IMR-90 (cell line): ENCODE data around the gene PLEKHF1. TPM values are rescaled to one million over a fixed set of nuclear protein-coding genes. Genes with fewer than 3 reads are reported as not detected.

Experiments used
- ATAC-seq: fragments of 200-7000 bp; cut with Tn5 transposase; 2 replicates; pipeline ENCODE4 v1.9.1; 2020; ENCODE audit warnings: low read depth, mild to moderate bottlenecking, moderate library complexity
- BruUV-seq: library from RNA; stranded (reverse); fragments of 400-500 nt; replicated peaks from 2 replicates; lab custom pipeline; 2021; lab: Mats Ljungman, UMichigan
- CTCF ChIA-PET: fragments of 300-600 bp; formaldehyde crosslinking; extraction: SDS; loops from one replicate; lab custom pipeline; 2021; ENCODE audit warnings: antibody characterized with exemption; lab: Yijun Ruan, JAX
- POLR2A ChIA-PET: fragments of 300-600 bp; sonication (Branson Sonifier 250); formaldehyde crosslinking; loops from one replicate; lab custom pipeline; 2022; ENCODE audit warnings: antibody characterized with exemption; ENCODE audit not compliant: unreplicated experiment; lab: Charles Lee
- DNase-seq: peaks from one replicate; pipeline ENCODE4 v3.0.0; 2013
- H2AFZ ChIP-seq: replicated peaks from 2 replicates; pipeline ENCODE3; 2013; ENCODE audit warnings: low read length, mild to moderate bottlenecking; ENCODE audit not compliant: poor library complexity
- H2AK5ac ChIP-seq: 2 replicates; pipeline ENCODE4 v1.6.1; 2013; ENCODE audit warnings: low read depth, low read length, inconsistent platforms
- H2AK9ac ChIP-seq: replicated peaks from 2 replicates; pipeline ENCODE3; 2013; ENCODE audit warnings: mild to moderate bottlenecking, low read depth, low read length, moderate library complexity; ENCODE audit not compliant: poor library complexity
- H2BK120ac ChIP-seq: 2 replicates; pipeline ENCODE4 v1.6.1; 2013; ENCODE audit warnings: low read depth, low read length, inconsistent platforms
- H2BK15ac ChIP-seq: 3 replicates; pipeline ENCODE4 v1.6.1; 2013; ENCODE audit warnings: low read depth, low read length, inconsistent platforms
- H2BK20ac ChIP-seq: 2 replicates; pipeline ENCODE4 v1.6.1; 2013; ENCODE audit warnings: low read depth, mild to moderate bottlenecking, inconsistent platforms, low read length, moderate library complexity
- H2BK5ac ChIP-seq: 2 replicates; pipeline ENCODE4 v1.6.1; 2013; ENCODE audit warnings: mild to moderate bottlenecking, low read depth, low read length, inconsistent platforms; ENCODE audit not compliant: poor library complexity, severe bottlenecking
- H3K14ac ChIP-seq: replicated peaks from 2 replicates; pipeline ENCODE4 v1.6.1; 2013; ENCODE audit warnings: low read depth, low read length, inconsistent platforms
- H3K18ac ChIP-seq: 2 replicates; pipeline ENCODE4 v1.6.1; 2013; ENCODE audit warnings: low read depth, low read length, control low read depth
- H3K23ac ChIP-seq: 2 replicates; pipeline ENCODE4 v1.6.1; 2013; ENCODE audit warnings: low read depth, low read length, inconsistent platforms
- H3K27ac ChIP-seq: 2 replicates; pipeline ENCODE4 v1.5.1; 2013; ENCODE audit warnings: mild to moderate bottlenecking, control low read depth, low read length; ENCODE audit not compliant: insufficient read depth
- H3K27me3 ChIP-seq: 2 replicates; pipeline ENCODE4 v1.6.1; 2013; ENCODE audit warnings: low read length; ENCODE audit not compliant: control insufficient read depth, insufficient read depth
- H3K36me3 ChIP-seq: 2 replicates; pipeline ENCODE4 v1.6.1; 2013; ENCODE audit warnings: low read length, mixed read lengths; ENCODE audit not compliant: control insufficient read depth, insufficient read depth
- H3K4ac ChIP-seq: 2 replicates; pipeline ENCODE4 v1.6.1; 2013; ENCODE audit warnings: low read depth, low read length, inconsistent platforms
- H3K4me1 ChIP-seq: 2 replicates; pipeline ENCODE4 v1.6.1; 2013; ENCODE audit warnings: low read length, mixed read lengths; ENCODE audit not compliant: control insufficient read depth, insufficient read depth
- H3K4me2 ChIP-seq: 2 replicates; pipeline ENCODE4 v1.6.1; 2013; ENCODE audit warnings: low read depth, mild to moderate bottlenecking, control low read depth, low read length, moderate library complexity
- H3K4me3 ChIP-seq: 2 replicates; pipeline ENCODE4 v1.5.1; 2013; ENCODE audit warnings: low read depth, mild to moderate bottlenecking, control low read depth, low read length, moderate library complexity; ENCODE audit not compliant: insufficient read depth
- H3K56ac ChIP-seq: 2 replicates; pipeline ENCODE4 v1.6.1; 2013; ENCODE audit warnings: low read length, inconsistent platforms; ENCODE audit not compliant: insufficient read depth; ENCODE audit errors: extremely low read depth
- H3K79me1 ChIP-seq, 2 experiments: 2 replicates each; pipeline ENCODE4 v1.6.1; 2013; ENCODE audit warnings: low read length in 2 of 2, inconsistent platforms in 1 of 2, low read depth in 1 of 2
- H3K9ac ChIP-seq: 2 replicates; pipeline ENCODE4 v1.6.1; 2013; ENCODE audit warnings: low read depth, low read length, control low read depth
- H3K9me1 ChIP-seq: 2 replicates; pipeline ENCODE4 v1.6.1; 2013; ENCODE audit warnings: low read length, inconsistent platforms; ENCODE audit not compliant: insufficient read depth
- H3K9me3 ChIP-seq: 2 replicates; pipeline ENCODE4 v1.6.1; 2013; ENCODE audit warnings: low read length; ENCODE audit not compliant: control insufficient read depth, insufficient read depth
- H4K20me1 ChIP-seq: 2 replicates; pipeline ENCODE4 v1.6.1; 2013; ENCODE audit warnings: low read length, inconsistent platforms; ENCODE audit not compliant: insufficient read depth
- H4K5ac ChIP-seq: 2 replicates; pipeline ENCODE4 v1.6.1; 2013; ENCODE audit warnings: mild to moderate bottlenecking, low read depth, low read length, control low read depth
- H4K8ac ChIP-seq, 2 experiments: 2 replicates each; pipeline ENCODE4 v1.6.1; 2013; ENCODE audit warnings: low read depth in 2 of 2, low read length in 2 of 2, control low read depth in 1 of 2, inconsistent platforms in 1 of 2
- H4K91ac ChIP-seq: 2 replicates; pipeline ENCODE4 v1.6.1; 2013; ENCODE audit warnings: low read depth, low read length, inconsistent platforms; ENCODE audit not compliant: insufficient read depth
- BHLHE40 ChIP-seq: fragments of 150-350 bp; IDR thresholded peaks from 2 replicates; pipeline ENCODE4 v1.6.1; 2016; ENCODE audit warnings: mild to moderate bottlenecking, low read depth, low read length
- CEBPB ChIP-seq: IDR thresholded peaks from 2 replicates; pipeline ENCODE4 v1.6.1; 2012; ENCODE audit warnings: low read depth, low read length, improper control_type of control experiment
- CHD1 ChIP-seq: IDR thresholded peaks from 2 replicates; pipeline ENCODE4 v1.6.1; 2012; ENCODE audit warnings: low read depth, low read length, improper control_type of control experiment
- CTCF ChIP-seq: conservative IDR thresholded peaks from 2 replicates; pipeline ENCODE4 v1.5.1; 2012; ENCODE audit warnings: mild to moderate bottlenecking, low read depth, low read length, improper control_type of control experiment
- ELK1 ChIP-seq: fragments of 150-350 bp; IDR thresholded peaks from 2 replicates; pipeline ENCODE4 v1.6.1; 2016; ENCODE audit warnings: low read depth, mild to moderate bottlenecking, low read length, moderate library complexity, borderline replicate concordance
- FOS ChIP-seq: fragments of 150-350 bp; IDR thresholded peaks from 2 replicates; pipeline ENCODE4 v1.6.1; 2016; ENCODE audit warnings: low read depth, low read length
- MAFK ChIP-seq: IDR thresholded peaks from 2 replicates; pipeline ENCODE4 v1.6.1; 2012; ENCODE audit warnings: low read depth, low read length, improper control_type of control experiment
- MAZ ChIP-seq: IDR thresholded peaks from 2 replicates; pipeline ENCODE4 v1.6.1; 2012; ENCODE audit warnings: low read depth, mild to moderate bottlenecking, low read length, improper control_type of control experiment, moderate library complexity, borderline replicate concordance
- MXI1 ChIP-seq: IDR thresholded peaks from 2 replicates; pipeline ENCODE4 v1.6.1; 2012; ENCODE audit warnings: low read depth, mild to moderate bottlenecking, low read length, moderate library complexity, borderline replicate concordance
- NFE2L2 ChIP-seq: fragments of 150-350 bp; IDR thresholded peaks from 2 replicates; pipeline ENCODE4 v1.6.1; 2016; ENCODE audit warnings: low read depth, mild to moderate bottlenecking, low read length
- POLR2A ChIP-seq: IDR thresholded peaks from 2 replicates; pipeline ENCODE4 v1.6.1; 2012; ENCODE audit warnings: mild to moderate bottlenecking, low read depth, low read length
- RAD21 ChIP-seq: IDR thresholded peaks from 2 replicates; pipeline ENCODE4 v1.6.1; 2012; ENCODE audit warnings: low read length, improper control_type of control experiment
- RCOR1 ChIP-seq: IDR thresholded peaks from 2 replicates; pipeline ENCODE4 v1.6.1; 2012; ENCODE audit warnings: mild to moderate bottlenecking, low read length, improper control_type of control experiment; ENCODE audit not compliant: insufficient replicate concordance
- RFX5 ChIP-seq: IDR thresholded peaks from 2 replicates; pipeline ENCODE4 v1.8.0; 2012; ENCODE audit warnings: low read depth, mild to moderate bottlenecking, low read length, moderate library complexity
- SMC3 ChIP-seq: fragments of 150-350 bp; IDR thresholded peaks from 2 replicates; pipeline ENCODE4 v1.6.1; 2016; ENCODE audit warnings: low read depth, mild to moderate bottlenecking, antibody characterized with exemption, low read length, moderate library complexity
- USF2 ChIP-seq: fragments of 150-350 bp; IDR thresholded peaks from 2 replicates; pipeline ENCODE4 v1.6.1; 2017; ENCODE audit warnings: mild to moderate bottlenecking, antibody characterized with exemption, low read length, low read depth
- WGBS, 2 experiments: methylation state at CpG; one replicate each; pipeline versions ENCODE4 v1.1.5 to v1.1.7; 2013; ENCODE audit warnings: missing lambda C conversion rate in 2 of 2; ENCODE audit not compliant: insufficient read length in 1 of 2; ENCODE audit errors: extremely low coverage in 2 of 2; 5-methylcytosine and 5-hydroxymethylcytosine counted together
- dilution Hi-C: fragments of 300-500 bp; cut with HindIII; formaldehyde crosslinking; loops from one replicate; pipeline ENCODE4 v1.14.3; 2018; ENCODE audit warnings: low sequenced_read_pairs; ENCODE audit not compliant: unreplicated experiment
- in situ Hi-C: fragments of 300-500 bp; cut with MboI; formaldehyde crosslinking; loops from 3 replicates; pipeline ENCODE4 v1.14.3; 2019; ENCODE audit warnings: low sequenced_read_pairs, inconsistent platforms, mixed read lengths
- intact Hi-C: fragments of 100-400 bp; cut with micrococcal nuclease; formaldehyde crosslinking; loops from 2 replicates; pipeline ENCODE4 v1.10.0; 2022
- polyA plus RNA-seq, 3 experiments: library from polyadenylated mRNA; depleted of rRNA; stranded (reverse); fragments of >200 nt; gene quantifications; 2 replicates each; pipeline ENCODE4 v1.2.3, GENCODE V29; 2012; ENCODE audit warnings: low replicate concordance in 1 of 3
- total RNA-seq: library from RNA; depleted of rRNA; stranded (reverse); fragments of >200 nt; gene quantifications from 2 replicates; pipeline ENCODE4 v1.2.3, GENCODE V29; 2012

PLEKHF1 gene
- total and polyA plus RNA-seq, 2 of the 4 experiments (the other 2 are of a cell fraction), result 5.0 to 6.6 TPM

GRCh38 chr19:29653398-29653797 is 11.9 kb upstream of the PLEKHF1 start:
- H3K23ac ChIP-seq, result no peak overlapping the region
- H2AK5ac ChIP-seq, result no peak overlapping the region
- dilution Hi-C loops (no loop called here), in situ Hi-C loops (no loop called here), intact Hi-C loops (no loop called here)
- ATAC-seq, result no peak
- no peak overlapping the region for H3K4ac ChIP-seq
- H3K4me1 ChIP-seq, result no peaks in the 10 kb centered on the region
- H4K20me1 ChIP-seq, result no peaks in the 10 kb centered on the region
- H2AFZ ChIP-seq, result no peak overlapping the region
- no peak overlapping the region for H2BK5ac ChIP-seq
- CTCF ChIA-PET, result no interaction called here
- no peak overlapping the region for H4K5ac ChIP-seq
- no peaks in the 10 kb centered on the region for H3K36me3 ChIP-seq
- no peak for DNase-seq
- H3K9me1 ChIP-seq, result no peaks in the 10 kb centered on the region
- no peak overlapping the region for H3K56ac ChIP-seq
- 100% methylated on average over 1 of the region's 5 CpGs; no CpG with 5 or more reads in 1 of the 2 experiments for WGBS, 2 experiments
- POLR2A ChIA-PET, result no interaction called here
- no peak overlapping the region for H4K8ac ChIP-seq
- H4K91ac ChIP-seq, result no peak overlapping the region
- H2AK9ac ChIP-seq, result no peak overlapping the region
- H3K18ac ChIP-seq, result no peak overlapping the region
- no peak overlapping the region for H2BK20ac ChIP-seq
- no peak overlapping the region for H2BK15ac ChIP-seq
- no peak overlapping the region for H3K9ac ChIP-seq
- H3K14ac ChIP-seq, result no peak overlapping the region
- no peaks in the 10 kb centered on the region for H3K9me3 ChIP-seq
- BruUV-seq, result no TSS peak
- no peaks in the 10 kb centered on the region for H3K79me1 ChIP-seq
- TF ChIP-seq CHD1 (no peak), MAZ (no peak), USF2 (no peak), SMC3 (no peak), CEBPB (no peak), FOS (no peak), BHLHE40 (no peak), ELK1 (no peak), RCOR1 (no peak), MAFK (no peak), CTCF (no peak), RFX5 (no peak), NFE2L2 (no peak), MXI1 (no peak), POLR2A (no peak), RAD21 (no peak)
- no peak overlapping the region for H3K27ac ChIP-seq
- no peak overlapping the region for H2BK120ac ChIP-seq
- H3K27me3 ChIP-seq, result peaks cover 9% of the 10 kb centered on the region
- H3K4me2 ChIP-seq, result no peak overlapping the region
- no peak overlapping the region for H3K4me3 ChIP-seq
